HG02798 (cell line): Measurements from ENCODE around the gene ZNF236.
A peak's percentile ranks its signal among the peaks of the same experiment; 100 is the strongest.

Source experiments
- ATAC-seq: cut with Tn5 transposase; IDR thresholded peaks from one replicate; pipeline ENCODE4 v1.9.1; 2021; ENCODE audit warnings: mild to moderate bottlenecking; ENCODE audit not compliant: unreplicated experiment, poor library complexity

Gene ZNF236

GRCh38 chr18:76997951-76998808 is 175.8 kb downstream of the ZNF236 start:
- no peak for ATAC-seq

- ATAC-seq: no peak
These were observed 176.7 kb downstream of the ZNF236 start for GRCh38 chr18:76999077-76999476.

- peak; percentile 45 for ATAC-seq
These were observed 178.2 kb downstream of the ZNF236 start for GRCh38 chr18:77000527-77000926.

DNA sequence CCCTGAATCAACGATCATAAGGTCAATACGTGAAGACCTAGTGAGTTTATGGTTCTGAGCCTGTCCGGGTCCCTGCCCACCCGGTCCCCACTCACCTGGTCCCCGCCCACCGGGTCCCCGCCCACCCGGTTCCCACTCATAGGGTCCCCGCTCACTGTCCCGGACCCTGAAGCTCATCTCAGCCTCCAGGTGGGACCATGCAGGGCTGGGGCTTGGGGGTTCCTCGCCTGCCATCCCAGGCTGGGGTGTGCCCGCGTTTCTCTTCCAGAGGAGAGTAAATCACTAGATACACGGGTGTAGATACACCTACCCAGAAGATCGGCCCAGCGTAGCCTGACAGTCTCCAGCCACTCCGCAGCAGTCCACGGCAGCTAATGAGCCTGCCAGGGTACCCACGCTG is 178.7 kb downstream of the ZNF236 start:
- no peak for ATAC-seq

GRCh38 chr18:77001979-77002378 is 179.6 kb downstream of the ZNF236 start:
- ATAC-seq: no peak

- no peak for ATAC-seq
These were observed 180.1 kb downstream of the ZNF236 start for GRCh38 chr18:77002496-77002895.

DNA sequence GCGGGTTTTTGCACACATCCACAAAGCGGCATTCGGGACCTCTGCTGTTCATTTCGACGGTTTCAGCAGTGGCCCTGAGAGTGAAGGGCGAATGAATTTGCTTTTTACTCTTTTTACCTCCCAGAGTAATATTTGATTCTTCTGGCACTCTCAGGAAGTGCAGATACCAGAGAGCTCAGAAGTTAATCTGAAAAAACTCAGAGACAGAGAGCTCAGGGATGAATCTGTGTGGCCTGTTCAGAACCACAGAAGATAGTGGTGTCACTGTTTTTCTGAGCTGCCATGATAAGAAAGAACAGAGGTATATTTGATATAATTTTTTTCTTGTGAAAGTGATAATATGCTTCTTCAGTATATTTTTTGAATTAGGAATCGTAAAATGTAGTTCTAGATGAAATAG is 181.0 kb downstream of the ZNF236 start:
- ATAC-seq: no peak

DNA sequence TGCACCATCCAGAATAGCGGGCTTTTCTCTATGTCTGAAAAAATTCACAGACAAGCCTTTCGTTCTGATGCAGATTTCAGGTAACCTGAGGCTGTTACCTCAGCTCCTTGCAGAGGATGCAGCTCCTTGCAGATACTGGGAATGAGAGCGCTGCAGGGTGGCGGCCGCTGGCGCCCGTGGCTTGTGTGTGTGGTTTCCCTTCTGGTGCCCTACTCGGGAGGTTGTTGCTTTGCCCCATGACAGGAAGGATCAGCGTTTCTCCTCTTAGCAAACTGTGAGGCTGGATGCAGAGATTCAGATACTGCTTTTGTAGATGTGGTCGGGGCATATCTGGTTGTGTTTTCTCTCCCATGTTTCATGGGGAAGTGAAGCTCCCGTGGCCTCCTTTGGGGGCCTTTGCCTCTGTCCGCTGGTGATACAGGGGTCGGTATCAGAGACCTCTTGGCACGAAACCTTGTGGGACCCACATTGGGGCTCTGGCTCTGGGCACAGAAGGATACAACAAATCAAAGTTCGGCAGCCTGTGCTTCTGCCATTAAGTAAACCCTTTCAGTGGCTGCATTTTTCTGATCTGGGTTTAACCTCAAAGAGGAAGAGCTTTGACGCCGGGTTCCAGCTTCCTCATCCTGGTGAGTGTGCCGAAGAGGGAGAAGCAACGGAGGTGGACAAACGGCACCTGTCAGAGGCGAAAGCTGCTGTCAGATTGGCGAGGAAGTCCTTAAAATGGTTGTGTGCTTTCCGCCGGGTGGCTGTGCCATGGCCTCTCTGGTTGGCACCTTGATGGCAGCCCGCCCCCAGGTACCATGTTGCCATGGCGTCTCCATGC is 182.4 kb downstream of the ZNF236 start:
- ATAC-seq: no peak

- ATAC-seq: no peak
These were observed 183.4 kb downstream of the ZNF236 start for GRCh38 chr18:77005651-77006195.

GRCh38 chr18:77006305-77007175 is 184.2 kb downstream of the ZNF236 start:
- ATAC-seq: no peak

DNA sequence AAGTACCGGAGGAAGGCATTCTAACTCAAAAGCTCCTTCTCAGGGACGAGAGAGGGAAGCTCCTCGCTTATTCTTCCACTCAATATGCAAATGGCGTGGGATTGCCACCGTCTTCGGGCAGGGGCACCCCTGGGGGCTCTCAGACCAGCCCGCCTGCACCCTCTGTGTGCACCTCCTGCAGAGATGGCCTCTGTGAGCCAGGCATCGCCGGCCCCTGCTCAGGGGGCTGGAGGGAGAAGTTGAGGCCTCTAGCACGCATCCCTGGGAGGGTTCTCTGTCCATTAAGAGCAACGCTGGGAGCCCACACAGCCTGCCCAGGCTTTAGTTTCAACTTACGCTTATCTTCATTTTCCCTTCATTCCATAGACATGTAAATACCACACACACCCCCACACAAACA is 184.9 kb downstream of the ZNF236 start:
- no peak for ATAC-seq

- ATAC-seq: no peak
These were observed 185.6 kb downstream of the ZNF236 start for GRCh38 chr18:77008006-77008405.

- no peak for ATAC-seq
These were observed 186.4 kb downstream of the ZNF236 start for GRCh38 chr18:77008576-77009315.

DNA sequence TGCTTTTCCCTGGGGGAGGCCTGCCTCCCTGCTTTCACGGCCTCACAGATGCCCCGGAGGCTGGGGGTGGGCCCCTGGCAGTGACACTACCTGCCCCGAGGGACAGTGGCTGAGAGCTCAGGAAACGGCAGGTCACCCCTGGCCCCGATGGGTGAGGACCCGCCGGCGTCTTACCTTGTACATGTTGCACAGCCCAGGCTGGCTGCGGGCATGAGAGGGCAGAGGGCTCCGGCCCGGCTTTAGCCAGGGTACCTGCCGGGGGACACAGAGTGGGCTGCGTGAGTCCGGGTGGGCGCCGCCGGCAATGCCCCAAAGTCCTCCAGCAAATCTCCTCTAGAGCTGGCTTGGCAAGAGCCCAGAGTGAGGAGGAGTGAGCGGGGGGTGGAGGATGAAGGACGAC is 187.3 kb downstream of the ZNF236 start:
- ATAC-seq: no peak

DNA sequence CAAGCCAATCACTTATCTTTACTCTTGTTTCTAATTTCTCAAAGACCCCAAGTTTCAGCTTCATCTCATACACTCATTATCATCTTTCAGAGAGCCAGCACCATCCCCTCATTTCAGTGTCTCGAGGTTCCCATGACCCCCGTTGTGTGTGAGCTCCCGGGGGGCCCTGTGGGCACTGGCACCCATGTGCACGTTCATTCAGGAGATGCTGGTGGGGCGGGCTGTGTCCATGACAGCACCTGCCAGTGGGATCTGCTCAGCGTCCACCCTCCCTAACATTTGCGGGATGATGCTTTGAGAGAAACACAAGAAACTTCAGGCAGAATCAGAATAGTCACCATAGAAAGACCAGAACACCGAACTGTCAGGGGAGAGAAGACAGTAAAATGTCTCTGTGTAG is 189.8 kb downstream of the ZNF236 start:
- ATAC-seq: no peak

DNA sequence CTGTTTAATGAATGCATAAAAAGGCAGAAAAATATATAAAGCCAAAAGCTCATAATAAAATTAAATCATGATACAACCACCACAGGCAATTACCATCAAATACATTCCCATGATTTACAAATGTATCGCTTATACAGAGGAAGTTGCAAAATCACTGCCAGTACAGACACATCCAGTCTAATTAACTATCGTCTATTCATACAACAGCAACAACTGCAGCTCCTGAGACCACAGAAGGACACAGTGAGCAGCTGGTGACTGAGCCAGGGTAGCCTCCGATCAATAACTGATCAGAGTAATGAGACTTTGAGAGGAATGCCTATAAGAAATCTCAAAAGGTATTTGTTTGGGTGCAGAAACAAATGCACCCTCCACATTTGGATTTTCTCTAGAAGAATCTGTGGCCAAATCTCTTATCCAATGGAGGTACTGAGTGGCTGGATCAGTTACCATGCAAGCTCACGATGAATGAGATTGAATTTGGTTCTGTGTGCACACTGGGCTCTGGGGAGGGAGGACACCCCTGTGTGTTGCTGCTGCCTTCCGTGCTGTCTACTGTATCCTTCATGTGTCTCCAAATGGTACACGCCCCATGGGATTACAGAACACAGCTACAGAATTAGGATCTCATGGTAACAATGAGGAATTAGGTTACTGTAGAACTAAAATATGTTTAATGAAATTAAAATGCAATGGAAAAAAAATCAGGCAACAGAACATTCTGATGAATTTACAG is 190.6 kb downstream of the ZNF236 start:
- no peak for ATAC-seq

DNA sequence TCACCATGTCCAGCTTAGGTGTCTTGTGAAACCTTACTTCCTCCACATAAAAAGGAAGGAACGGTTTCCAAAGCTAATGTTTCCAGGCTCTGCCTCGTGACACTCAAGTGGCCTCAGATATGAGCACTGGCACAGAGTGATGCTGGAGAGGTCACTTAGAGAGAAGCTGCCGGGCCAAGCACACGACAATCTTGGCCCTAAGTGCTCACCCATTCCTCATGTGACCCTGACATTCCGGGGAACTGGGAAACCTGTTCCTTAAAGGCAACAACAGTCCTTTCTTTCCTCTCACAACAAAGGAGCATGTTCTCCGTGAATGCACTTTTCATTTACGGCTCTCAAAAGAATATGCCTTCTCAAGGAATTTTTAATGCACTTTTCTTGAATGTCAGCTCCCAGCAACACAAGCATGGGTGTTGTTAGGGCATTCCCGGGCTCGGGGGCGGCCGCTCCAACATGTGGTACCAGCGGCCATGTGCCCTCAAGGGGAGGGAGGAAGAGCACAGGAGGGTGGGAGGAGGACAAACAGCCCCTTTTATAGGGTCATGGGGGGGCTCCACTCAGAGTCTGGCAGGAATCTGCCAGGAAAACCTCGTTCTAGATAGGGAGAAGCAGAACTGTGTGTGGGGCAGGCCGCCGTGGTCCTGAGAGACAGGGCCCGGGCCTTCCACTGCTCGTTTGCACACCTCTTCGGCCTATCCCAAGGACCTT is 191.6 kb downstream of the ZNF236 start:
- no peak for ATAC-seq

DNA sequence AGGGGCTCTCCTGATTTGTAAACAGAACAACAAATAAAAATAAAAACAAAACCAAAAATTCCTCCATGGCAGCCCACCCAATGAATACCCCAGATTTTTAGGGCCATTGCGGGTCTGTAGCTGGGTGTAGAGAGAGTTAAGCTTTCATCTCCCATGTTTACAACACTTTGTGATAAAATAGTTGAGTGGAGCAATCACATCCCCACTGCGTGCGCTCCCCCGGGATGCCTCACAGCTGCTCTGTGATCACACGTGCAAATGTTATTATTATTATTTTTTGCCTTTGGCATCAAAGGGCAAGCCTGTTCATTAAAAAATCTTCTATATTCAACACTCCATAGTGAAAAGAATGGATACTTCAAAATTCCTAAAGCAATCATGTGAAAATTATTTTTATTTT is 192.2 kb downstream of the ZNF236 start:
- ATAC-seq: no peak
